ELR (cell line): ENCODE results near the gene KLHDC4.

Experiments
- DNase-seq: peaks from one replicate; pipeline ENCODE4 v3.0.0-alpha.2; 2015; ENCODE audit warnings: low read depth

The KLHDC4 gene

DNA sequence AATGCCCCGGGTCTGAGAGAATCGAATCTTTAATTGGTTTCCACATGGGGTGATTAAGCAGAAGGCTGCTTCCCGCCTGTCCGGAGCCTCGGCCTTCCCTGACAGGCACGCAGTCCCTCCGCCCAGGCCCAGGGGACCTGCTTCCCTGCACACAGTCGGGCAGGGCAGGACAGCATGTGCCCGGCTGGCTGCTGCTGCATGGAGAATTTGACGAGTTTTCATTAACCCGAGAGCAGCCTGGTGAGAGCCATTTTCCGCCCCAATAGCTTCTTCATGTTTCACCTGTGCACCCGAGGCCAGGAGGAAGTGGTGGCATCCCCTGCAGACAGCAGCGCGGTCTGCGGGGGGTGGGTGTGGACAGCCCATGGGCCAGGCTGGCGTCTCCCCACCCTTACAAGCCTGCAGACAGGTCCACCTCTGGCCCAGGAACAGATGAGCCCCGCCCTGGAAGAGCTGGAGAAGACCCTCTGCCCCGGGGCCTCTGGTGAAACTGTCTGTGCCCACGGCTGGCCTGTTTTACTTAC, 67.0 kb downstream of the KLHDC4 start:
- DNase-seq = no peak

DNA sequence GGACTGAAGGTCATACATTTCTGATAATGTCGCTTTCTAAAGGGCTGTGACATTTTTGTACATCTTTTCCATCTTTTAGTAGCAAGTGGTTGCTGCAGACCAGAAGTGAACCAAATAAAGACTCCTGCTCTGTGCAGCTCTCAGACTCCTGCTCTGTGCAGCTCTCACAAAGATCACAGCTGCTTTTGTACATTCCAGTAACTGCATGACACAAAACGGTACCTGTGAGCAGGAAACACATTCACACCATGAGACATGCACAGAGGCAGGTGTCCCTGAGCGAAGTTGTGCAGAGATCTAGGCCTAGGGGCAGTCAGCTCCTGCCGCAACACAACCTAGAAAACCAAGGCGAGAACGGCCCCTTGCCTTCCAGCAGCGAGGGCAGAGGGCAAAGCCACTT, 67.5 kb downstream of the KLHDC4 start:
- no peak for DNase-seq

- DNase-seq = no peak
These were observed 68.0 kb downstream of the KLHDC4 start for GRCh38 chr16:87697792-87698191.

GRCh38 chr16:87697256-87697655, 68.5 kb downstream of the KLHDC4 start:
- DNase-seq = no peak

- DNase-seq = no peak
These were observed 69.1 kb downstream of the KLHDC4 start for GRCh38 chr16:87696726-87697125.

DNA sequence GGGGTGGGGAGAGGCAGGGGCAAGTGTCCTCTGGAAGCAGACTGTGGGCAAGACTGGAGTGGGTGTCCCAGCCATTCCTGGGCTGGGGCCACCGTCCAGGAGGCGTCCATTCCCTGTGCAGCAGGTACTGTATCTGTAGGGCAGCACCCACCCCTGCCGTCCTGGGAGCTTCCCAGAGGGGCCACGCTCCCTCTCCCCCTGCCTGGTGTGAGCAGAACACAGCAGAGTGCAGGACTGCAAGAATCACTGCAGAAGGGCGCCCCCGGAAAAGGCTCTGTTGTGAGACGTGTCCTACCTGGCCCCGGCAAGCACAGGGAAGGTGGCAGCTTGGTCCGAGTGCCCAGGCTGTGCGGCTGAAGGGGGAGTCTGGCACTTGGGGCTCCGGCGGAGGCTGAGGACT, 70.3 kb downstream of the KLHDC4 start:
- no peak for DNase-seq

GRCh38 chr16:87694441-87695125, 71.2 kb downstream of the KLHDC4 start:
- DNase-seq = no peak

- DNase-seq = no peak
These were observed 72.0 kb downstream of the KLHDC4 start for GRCh38 chr16:87693827-87694226.

DNA sequence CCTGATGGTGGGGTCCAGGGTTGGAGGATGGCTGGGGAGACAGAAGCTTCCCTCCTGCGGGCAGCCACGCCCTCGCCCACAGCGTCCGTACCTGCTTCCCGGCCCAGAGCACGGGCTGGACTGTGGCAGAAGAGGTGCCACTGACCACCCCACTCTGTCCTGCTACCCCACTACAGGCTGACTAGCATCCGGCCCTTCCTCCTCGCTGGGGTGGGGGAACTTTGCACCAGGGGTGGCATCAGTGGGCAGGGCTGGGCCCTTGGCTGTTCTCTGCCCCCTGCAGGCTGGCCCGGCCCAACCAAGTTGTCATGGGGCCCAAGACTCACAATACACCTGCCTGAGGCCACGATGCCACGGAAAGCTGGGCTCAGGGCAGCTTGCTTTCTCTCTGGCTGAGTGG, 73.0 kb downstream of the KLHDC4 start:
- DNase-seq = no peak

DNA sequence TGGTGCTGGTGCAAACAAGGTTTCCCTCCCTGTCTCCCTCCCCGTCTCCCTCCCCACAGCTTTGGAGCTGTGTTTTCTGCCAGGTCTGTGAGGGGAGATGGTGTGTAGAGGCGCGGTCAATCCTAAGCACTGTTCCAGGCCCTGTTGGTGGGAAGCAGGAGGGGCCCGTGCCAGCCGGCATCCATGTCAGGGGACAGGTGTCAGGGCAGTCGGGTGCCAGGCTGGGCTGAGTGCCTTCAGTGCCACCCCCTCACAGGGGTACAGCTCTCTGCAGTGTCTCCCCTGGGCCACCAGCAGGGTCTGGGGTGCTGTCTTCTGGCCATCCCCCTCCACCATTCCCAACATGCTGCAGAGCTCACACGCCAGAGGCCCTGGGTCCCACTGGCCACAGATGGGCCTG, 73.6 kb downstream of the KLHDC4 start:
- DNase-seq = no peak

GRCh38 chr16:87691686-87692079, 74.1 kb downstream of the KLHDC4 start:
- DNase-seq = no peak

- DNase-seq = no peak
These were observed 74.7 kb downstream of the KLHDC4 start for GRCh38 chr16:87690911-87691685.

- DNase-seq = no peak
These were observed 75.8 kb downstream of the KLHDC4 start for GRCh38 chr16:87689956-87690465.

DNA sequence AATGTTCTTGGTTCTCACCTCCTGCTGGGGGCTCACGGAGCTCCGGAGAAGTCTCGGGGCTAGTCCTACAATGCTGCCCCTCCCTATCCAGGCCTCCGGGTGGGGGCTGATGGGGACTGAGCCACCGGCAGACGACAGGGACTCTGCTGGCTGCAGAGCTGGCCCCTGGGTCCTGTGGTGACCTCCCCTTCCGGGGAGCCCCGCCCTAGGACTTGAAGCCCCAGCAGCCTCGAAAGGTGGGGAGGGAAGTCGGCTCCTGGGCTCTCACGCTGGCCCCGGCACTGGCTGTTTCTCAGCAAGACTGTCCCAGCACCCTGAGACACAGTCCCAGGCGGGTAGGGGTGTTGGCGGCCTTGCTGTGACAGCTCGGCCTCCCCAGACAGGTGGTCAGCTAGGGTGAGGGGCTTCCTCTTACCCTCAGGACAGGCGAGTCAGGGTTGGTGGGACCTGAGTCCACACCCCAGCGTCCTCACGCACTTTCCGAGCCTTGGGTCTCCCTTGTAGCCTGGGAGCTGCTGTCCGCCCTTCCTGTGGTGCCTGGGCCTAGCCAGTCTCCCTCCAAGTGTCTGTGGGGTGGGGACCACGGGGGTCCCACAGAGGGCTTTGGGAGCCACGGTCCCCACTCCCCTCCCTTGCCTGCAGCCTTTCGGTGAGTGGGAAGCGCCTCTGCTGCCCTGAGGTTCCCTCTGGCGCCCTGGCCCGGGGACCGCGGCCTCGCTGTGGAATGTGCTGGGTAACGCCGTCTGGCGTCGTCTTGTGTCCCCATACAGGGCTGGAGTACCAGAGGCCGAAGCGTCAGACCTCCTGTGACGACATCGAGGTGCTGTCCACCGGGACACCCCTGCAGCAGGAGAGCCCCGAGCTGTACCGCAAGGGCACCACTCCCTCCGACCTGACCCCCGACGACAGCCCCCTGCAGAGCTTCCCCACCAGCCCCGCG, 76.6 kb downstream of the KLHDC4 start:
- no peak for DNase-seq

DNA sequence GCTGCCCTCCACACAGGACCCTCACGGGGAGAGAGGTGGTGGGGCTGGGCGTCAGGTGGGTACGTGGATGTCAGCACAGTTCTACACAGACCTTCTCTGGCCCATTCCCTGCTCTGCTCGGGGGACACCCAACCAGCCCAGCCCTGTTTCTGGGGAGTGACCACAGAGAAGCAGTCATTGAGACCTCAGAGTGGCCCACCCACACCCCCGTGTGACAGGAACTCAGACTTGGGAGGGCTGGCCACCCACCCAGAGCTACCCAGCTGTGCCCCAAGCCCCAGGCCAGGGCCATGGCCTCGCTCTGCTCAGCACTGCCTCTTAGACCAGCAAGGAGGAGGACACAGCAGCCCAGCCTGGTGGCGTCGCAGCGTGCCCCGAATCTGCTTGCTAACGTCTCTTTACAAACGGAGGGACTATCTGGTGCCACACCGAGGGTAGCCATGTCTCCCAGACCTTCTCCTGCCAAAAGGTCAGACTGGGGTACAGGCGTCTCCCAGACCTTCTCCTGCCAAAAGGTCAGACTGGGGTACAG, 77.7 kb downstream of the KLHDC4 start:
- no peak for DNase-seq

DNA sequence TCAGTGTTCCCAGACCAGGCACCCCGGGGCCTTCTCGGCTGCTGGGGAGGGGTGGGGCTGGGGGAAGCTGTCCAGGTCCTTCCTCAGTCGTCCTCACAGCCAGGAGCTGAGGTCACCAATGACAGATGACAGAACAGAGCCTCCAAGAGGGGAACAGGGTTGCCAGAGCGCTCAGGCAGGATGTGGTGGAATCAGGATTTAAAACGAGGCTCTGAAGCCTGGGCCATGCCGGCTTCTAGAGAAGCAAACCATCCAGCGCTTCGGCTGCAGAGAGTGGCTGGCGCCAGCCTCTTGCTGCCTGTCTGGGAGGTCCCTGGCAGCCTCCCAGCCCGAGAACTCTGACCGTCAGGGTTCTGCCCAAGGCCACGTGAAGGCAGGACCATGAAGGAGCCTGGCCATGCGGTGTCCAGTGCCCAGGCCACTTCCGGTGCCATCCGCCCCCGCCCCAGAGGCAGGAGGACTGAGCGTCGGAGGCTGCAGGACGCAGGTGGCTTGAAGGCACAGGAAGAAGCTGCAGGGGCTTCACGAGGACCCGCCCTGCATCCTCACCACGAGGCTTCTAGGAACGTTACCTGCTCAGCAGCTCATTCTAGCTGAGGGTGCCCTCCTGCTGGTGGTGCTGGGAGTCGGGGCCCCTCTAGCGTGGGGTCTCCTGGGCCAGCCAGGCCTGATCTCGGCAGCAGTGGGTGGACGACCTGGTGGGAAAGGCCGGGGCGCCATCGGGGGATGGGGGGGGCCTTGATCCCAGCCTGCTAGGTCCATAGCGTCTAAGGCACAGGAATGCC, 78.5 kb downstream of the KLHDC4 start:
- no peak for DNase-seq

- DNase-seq = no peak
These were observed 79.1 kb downstream of the KLHDC4 start for GRCh38 chr16:87686697-87687096.

DNA sequence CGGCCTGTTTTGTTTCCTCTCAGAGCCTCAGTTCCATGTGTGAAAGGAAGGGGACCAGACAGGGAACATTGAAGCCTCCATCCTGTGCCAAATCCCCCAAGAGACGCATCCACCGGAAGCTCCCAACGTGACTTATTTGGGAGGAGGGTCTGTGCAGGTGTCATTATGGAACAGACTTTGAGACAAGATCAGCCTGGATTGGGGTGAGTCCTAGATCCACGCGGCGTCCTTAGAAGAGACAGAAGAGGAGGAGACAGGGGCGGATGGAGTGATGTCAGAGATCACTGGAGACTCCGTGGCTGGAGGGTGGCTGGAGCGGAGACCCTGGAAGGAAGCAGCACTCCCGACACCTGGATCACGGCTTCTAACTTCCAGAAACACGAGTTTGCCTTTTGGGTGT, 80.0 kb downstream of the KLHDC4 start:
- no peak for DNase-seq

- DNase-seq = no peak
These were observed 80.4 kb downstream of the KLHDC4 start for GRCh38 chr16:87685405-87685755.

DNA sequence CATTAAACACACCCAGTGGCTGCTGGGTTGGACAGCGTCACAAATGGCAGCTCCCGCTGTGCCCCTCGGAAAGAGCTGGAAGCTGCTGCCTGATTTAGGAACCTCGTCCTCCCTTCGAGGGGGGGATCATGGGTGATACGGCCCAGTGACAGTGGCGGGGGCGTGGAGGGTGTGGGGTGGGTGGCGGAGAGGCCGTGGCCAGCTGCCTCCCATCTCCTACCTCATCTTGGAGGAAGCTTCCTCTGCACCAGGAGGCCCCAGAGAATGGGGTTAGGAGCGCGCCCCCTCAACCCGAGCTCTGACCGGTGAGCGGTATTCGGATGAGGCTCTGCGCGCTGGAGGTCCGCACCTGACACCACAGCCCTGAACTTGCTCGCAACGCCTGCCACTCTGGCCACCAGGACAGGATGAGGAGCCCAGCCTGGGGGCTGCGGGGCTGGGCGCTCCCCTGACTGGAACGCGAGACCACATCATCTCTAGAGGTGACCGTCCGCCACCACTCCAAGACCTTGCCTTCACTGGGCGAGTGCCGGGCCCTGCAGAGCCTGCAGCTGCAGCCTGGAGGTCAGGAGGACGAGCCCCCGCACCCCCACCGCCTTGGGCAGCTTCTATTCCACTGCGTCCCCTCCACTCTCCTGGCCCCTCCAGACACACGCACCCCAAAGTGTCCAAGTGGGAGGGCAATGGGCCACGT, 80.9 kb downstream of the KLHDC4 start:
- DNase-seq = no peak
